ENCODE measurements around the gene TSN. TPM values are rescaled to one million over a fixed set of nuclear protein-coding genes. Genes with fewer than 3 reads are reported as not detected.

TSN gene
- polyA plus RNA-seq, 1 of the 3 experiments (the other 2 are of a cell fraction): 26.1 TPM

GRCh38 chr2:121707344-121707919 is 48.0 kb upstream of the TSN start:
- Histone ChIP-seq H3F3A (replicated peaks; ENCODE audit: insufficient read depth) (peaks cover 8% of the 10 kb centered on the region), H2AFZ (ENCODE audit: low read depth) (no peak overlapping the region), H3K4me1 (ENCODE audit: control insufficient read depth in 1 of 2, insufficient read depth in 2 of 2, low read depth in 1 of 2, low read length in 1 of 2) (peaks cover 4 to 14% of the 10 kb centered on the region in 2 experiments; a peak in 1 of 4 replicates), H3K4me2 (no peak overlapping the region), H3K27ac (ENCODE audit: low read depth in 2 of 2, low read length in 1 of 2) (no peak overlapping the region), H3K9me2 (no peaks in the 10 kb centered on the region), H3K9ac (no peak overlapping the region), H3K36me3 (replicated peaks in 1 of 2; ENCODE audit: control insufficient read depth in 1 of 2, insufficient read depth in 2 of 2, low read length in 1 of 2) (no peaks in the 10 kb centered on the region), H3K79me2 (ENCODE audit: insufficient read depth) (no peaks in the 10 kb centered on the region), H3K4me3 (ENCODE audit: low read depth in 2 of 2, low read length in 1 of 2) (no peak overlapping the region), H3K27me3 (ENCODE audit: insufficient read depth) (no peaks in the 10 kb centered on the region), H3K9me3 (no peaks in the 10 kb centered on the region), H4K20me1 (ENCODE audit: insufficient read depth) (no peaks in the 10 kb centered on the region)
- TF ChIP-seq NFIC (IDR thresholded peaks at IDR 0.05; ENCODE audit: borderline replicate concordance): no peak
- CTCF ChIA-PET: interaction anchor here (1.1 kb wide), 1 partner anchor 305 kb away, joined by 4 read pairs; no protein-coding TSS in a partner anchor
- DNase-seq: no peak
- 83% methylated on average over 9 of the region's 9 CpGs for WGBS (ENCODE audit: low lambda C conversion rate)
- POLR2A ChIA-PET: no interaction called here

GRCh38 chr2:121707920-121708361 is 47.5 kb upstream of the TSN start:
- H3F3A ChIP-seq (replicated peaks; ENCODE audit: insufficient read depth): peaks cover 8% of the 10 kb centered on the region
- POLR2A ChIA-PET: no interaction called here
- no peak overlapping the region for H3K4me2 ChIP-seq
- no peak overlapping the region for H3K9ac ChIP-seq
- H3K4me1 ChIP-seq (ENCODE audit: control insufficient read depth in 1 of 2, insufficient read depth in 2 of 2, low read depth in 1 of 2, low read length in 1 of 2): peaks cover 4 to 14% of the 10 kb centered on the region in 2 experiments; a peak in 1 of 4 replicates
- no peaks in the 10 kb centered on the region for H4K20me1 ChIP-seq (ENCODE audit: insufficient read depth)
- H3K27me3 ChIP-seq (ENCODE audit: insufficient read depth): no peaks in the 10 kb centered on the region
- H3K27ac ChIP-seq (ENCODE audit: low read depth in 2 of 2, low read length in 1 of 2): no peak overlapping the region
- H3K79me2 ChIP-seq (ENCODE audit: insufficient read depth): no peaks in the 10 kb centered on the region
- no peak for TF ChIP-seq NFIC (IDR thresholded peaks at IDR 0.05; ENCODE audit: borderline replicate concordance)
- TF ChIP-seq EP300 (IDR thresholded peaks at IDR 0.05; ENCODE audit: borderline replicate concordance in 1 of 2, low read depth in 1 of 2, low read length in 1 of 2): no peak
- no peak for TF ChIP-seq GABPA (IDR thresholded peaks at IDR 0.05; ENCODE audit: low read depth)
- no peak for TF ChIP-seq GATA2 (CRISPR knock-in tag; IDR thresholded peaks at IDR 0.05)
- TF ChIP-seq EZH2phosphoT487 (IDR thresholded peaks at IDR 0.05; ENCODE audit: borderline replicate concordance, low read depth): no peak
- TF ChIP-seq FOSL2 (IDR thresholded peaks at IDR 0.05; ENCODE audit: borderline replicate concordance, low read depth): no peak
- TF ChIP-seq NRF1 (IDR thresholded peaks at IDR 0.05; ENCODE audit: low read depth, low read length): no peak
- TF ChIP-seq, protein P1, sequence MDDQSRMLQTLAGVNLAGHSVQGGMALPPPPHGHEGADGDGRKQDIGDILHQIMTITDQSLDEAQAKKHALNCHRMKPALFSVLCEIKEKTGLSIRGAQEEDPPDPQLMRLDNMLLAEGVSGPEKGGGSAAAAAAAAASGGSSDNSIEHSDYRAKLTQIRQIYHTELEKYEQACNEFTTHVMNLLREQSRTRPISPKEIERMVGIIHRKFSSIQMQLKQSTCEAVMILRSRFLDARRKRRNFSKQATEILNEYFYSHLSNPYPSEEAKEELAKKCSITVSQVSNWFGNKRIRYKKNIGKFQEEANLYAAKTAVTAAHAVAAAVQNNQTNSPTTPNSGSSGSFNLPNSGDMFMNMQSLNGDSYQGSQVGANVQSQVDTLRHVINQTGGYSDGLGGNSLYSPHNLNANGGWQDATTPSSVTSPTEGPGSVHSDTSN (IDR thresholded peaks at IDR 0.05): no peak
- no peak for TF ChIP-seq RCOR1 (IDR thresholded peaks at IDR 0.05; ENCODE audit: low read length)
- no peaks in the 10 kb centered on the region for H3K36me3 ChIP-seq (replicated peaks in 1 of 2; ENCODE audit: control insufficient read depth in 1 of 2, insufficient read depth in 2 of 2, low read length in 1 of 2)
- no peak for DNase-seq
- H3K9me3 ChIP-seq: no peaks in the 10 kb centered on the region
- H3K9me2 ChIP-seq: no peaks in the 10 kb centered on the region
- CTCF ChIA-PET: interaction anchor here (1.1 kb wide), 1 partner anchor 305 kb away, joined by 4 read pairs; no protein-coding TSS in a partner anchor
- 85% methylated on average over 5 of the region's 5 CpGs for WGBS (ENCODE audit: low lambda C conversion rate)
- H2AFZ ChIP-seq (ENCODE audit: low read depth): no peak overlapping the region
- H3K4me3 ChIP-seq (ENCODE audit: low read depth in 2 of 2, low read length in 1 of 2): no peak overlapping the region

Measured in SK-N-SH (cell line).